Fibroblast of lung (primary cell): Measurements from ENCODE around the gene UBXN10. TPM values are rescaled to one million over a fixed set of nuclear protein-coding genes. Genes with fewer than 3 reads are reported as not detected.
A peak's percentile ranks its signal among the peaks of the same experiment; 100 is the strongest.

Experiments used
- DNase-seq, 2 donors: peaks; one replicate each; pipeline versions ENCODE4 v3.0.0 to v3.0.0-alpha.2; 2010; ENCODE audit warnings: low read depth in 2 of 2
- H2AFZ ChIP-seq: 2 replicates; pipeline ENCODE4 v1.5.1; 2012; ENCODE audit warnings: low read length, control low read depth, inconsistent platforms
- H3K27ac ChIP-seq: 2 replicates; pipeline ENCODE4 v1.5.1; 2011; ENCODE audit warnings: low read length, control low read depth; ENCODE audit not compliant: insufficient read depth
- H3K27me3 ChIP-seq: 2 replicates; pipeline ENCODE4 v1.5.1; 2011; ENCODE audit warnings: mild to moderate bottlenecking, low read length; ENCODE audit not compliant: control insufficient read depth, insufficient read depth
- H3K36me3 ChIP-seq: 2 replicates; pipeline ENCODE4 v1.5.1; 2011; ENCODE audit warnings: low read length; ENCODE audit not compliant: control insufficient read depth, insufficient read depth
- H3K4me1 ChIP-seq: 2 replicates; pipeline ENCODE4 v1.5.1; 2011; ENCODE audit warnings: low read length; ENCODE audit not compliant: control insufficient read depth, insufficient read depth; ENCODE audit errors: extremely low read depth
- H3K4me2 ChIP-seq: 2 replicates; pipeline ENCODE4 v1.5.1; 2011; ENCODE audit warnings: low read length, control low read depth; ENCODE audit not compliant: insufficient read depth; ENCODE audit errors: extremely low read depth
- H3K4me3 ChIP-seq, 4 experiments: fragments of 200-600 bp in 1 of 4; sonication (generic) in 1 of 4; replicated peaks in 1 of 4; 2 replicates each; pipeline ENCODE4 v1.5.1; 2011 to 2016; ENCODE audit warnings: low read length in 4 of 4, low read depth in 3 of 4, mild to moderate bottlenecking in 3 of 4, control low read depth in 2 of 4, inconsistent platforms in 1 of 4, mixed read lengths in 1 of 4; ENCODE audit not compliant: insufficient read depth in 1 of 4; ENCODE audit errors: control extremely low read depth in 1 of 4
- H3K79me2 ChIP-seq: 2 replicates; pipeline ENCODE4 v1.5.1; 2012; ENCODE audit warnings: mild to moderate bottlenecking, low read length, inconsistent platforms; ENCODE audit not compliant: control insufficient read depth, insufficient read depth
- H3K9ac ChIP-seq: 2 replicates; pipeline ENCODE4 v1.5.1; 2011; ENCODE audit warnings: mild to moderate bottlenecking, low read length, control low read depth; ENCODE audit not compliant: insufficient read depth
- H3K9me3 ChIP-seq: 2 replicates; pipeline ENCODE4 v1.5.1; 2012; ENCODE audit warnings: low read depth, low read length; ENCODE audit not compliant: control insufficient read depth, insufficient read depth
- H4K20me1 ChIP-seq: 2 replicates; pipeline ENCODE4 v1.5.1; 2011; ENCODE audit warnings: low read length; ENCODE audit not compliant: control insufficient read depth, insufficient read depth; ENCODE audit errors: extremely low read depth
- CTCF ChIP-seq, 2 donors: IDR thresholded peaks in 1 of 2; conservative IDR thresholded peaks in 1 of 2; 1 replicate in 1 of 2; 2 replicates in 1 of 2; pipeline ENCODE4 v1.5.1; 2011 to 2012; ENCODE audit warnings: low read length in 2 of 2, control low read depth in 1 of 2, inconsistent platforms in 1 of 2, low read depth in 1 of 2, mild to moderate bottlenecking in 1 of 2
- EZH2 ChIP-seq: IDR thresholded peaks from 2 replicates; pipeline ENCODE4 v1.5.1; 2012; ENCODE audit warnings: low read length, control low read depth, mild to moderate bottlenecking; ENCODE audit errors: missing control alignments
- polyA plus RNA-seq, 2 donors: library from polyadenylated mRNA; depleted of rRNA in 1 of 2; stranded (reverse) in 1 of 2; unstranded in 1 of 2; fragments of >200 nt; gene quantifications; 2 replicates each; pipeline ENCODE4 v1.2.1, GENCODE V29; 2011 to 2012; ENCODE audit warnings: missing spikeins in 1 of 2
- total RNA-seq: library from RNA; depleted of rRNA; stranded (reverse); fragments of >200 nt; gene quantifications from 2 replicates; pipeline ENCODE4 v1.2.1, GENCODE V29; 2014

The UBXN10 gene
- total and polyA plus RNA-seq, 2 donors (not counting 1 experiment from before 2014, with no cell fraction given) = 0.33 TPM; not detected in 1

- H3K4me3 ChIP-seq = no peak overlapping the region
- no peak for DNase-seq
- H3K9me3 ChIP-seq = no peaks in the 10 kb centered on the region
- H3K27me3 ChIP-seq = no peaks in the 10 kb centered on the region
- no peaks in the 10 kb centered on the region for H4K20me1 ChIP-seq
- no peaks in the 10 kb centered on the region for H3K36me3 ChIP-seq
- no peak for TF ChIP-seq CTCF (conservative IDR thresholded peaks at IDR 0.05 in 1 of 2, IDR thresholded peaks at IDR 0.05 in 1 of 2; ENCODE audit: low read depth in 1 of 2, low read length in 2 of 2)
- TF ChIP-seq EZH2 = no peak
- H3K27ac ChIP-seq = no peak overlapping the region
- H3K79me2 ChIP-seq = no peaks in the 10 kb centered on the region
- no peak overlapping the region for H3K4me2 ChIP-seq
- H3K4me1 ChIP-seq = peaks cover 6% of the 10 kb centered on the region
- H3K9ac ChIP-seq = no peak overlapping the region
- H2AFZ ChIP-seq = no peak overlapping the region
Measured at GRCh38 chr1:20150326-20150705, 35.6 kb upstream of the UBXN10 start.

DNA sequence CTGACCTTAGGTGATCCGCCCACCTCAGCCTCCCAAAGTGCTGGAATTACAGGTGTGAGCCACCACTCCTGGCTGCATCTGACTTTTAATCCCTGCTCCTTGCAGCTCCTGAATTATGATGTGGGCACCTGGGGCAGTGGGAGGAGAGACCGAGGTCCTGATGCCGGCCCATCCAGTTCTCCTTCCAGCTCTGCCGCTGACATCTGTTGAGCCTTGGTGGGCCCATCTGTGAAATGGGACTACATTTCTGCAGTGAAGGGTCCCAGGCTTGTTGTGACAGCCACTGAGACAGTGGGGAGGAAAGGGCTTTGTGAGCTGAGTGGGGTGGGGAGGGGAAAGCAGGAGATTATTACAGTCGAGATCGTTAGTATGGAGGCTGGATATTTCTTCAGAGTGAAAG lies 34.9 kb upstream of the UBXN10 start:
- TF ChIP-seq CTCF (conservative IDR thresholded peaks at IDR 0.05 in 1 of 2, IDR thresholded peaks at IDR 0.05 in 1 of 2; ENCODE audit: low read depth in 1 of 2, low read length in 2 of 2) (no peak), EZH2 (no peak)
- Histone ChIP-seq H3K27ac (no peak overlapping the region), H3K27me3 (no peaks in the 10 kb centered on the region), H3K9ac (no peak overlapping the region), H2AFZ (no peak overlapping the region), H3K79me2 (no peaks in the 10 kb centered on the region), H4K20me1 (no peaks in the 10 kb centered on the region), H3K4me2 (no peak overlapping the region), H3K4me3 (no peak overlapping the region), H3K4me1 (peaks cover 6% of the 10 kb centered on the region), H3K36me3 (no peaks in the 10 kb centered on the region), H3K9me3 (no peaks in the 10 kb centered on the region)
- no peak for DNase-seq

DNA sequence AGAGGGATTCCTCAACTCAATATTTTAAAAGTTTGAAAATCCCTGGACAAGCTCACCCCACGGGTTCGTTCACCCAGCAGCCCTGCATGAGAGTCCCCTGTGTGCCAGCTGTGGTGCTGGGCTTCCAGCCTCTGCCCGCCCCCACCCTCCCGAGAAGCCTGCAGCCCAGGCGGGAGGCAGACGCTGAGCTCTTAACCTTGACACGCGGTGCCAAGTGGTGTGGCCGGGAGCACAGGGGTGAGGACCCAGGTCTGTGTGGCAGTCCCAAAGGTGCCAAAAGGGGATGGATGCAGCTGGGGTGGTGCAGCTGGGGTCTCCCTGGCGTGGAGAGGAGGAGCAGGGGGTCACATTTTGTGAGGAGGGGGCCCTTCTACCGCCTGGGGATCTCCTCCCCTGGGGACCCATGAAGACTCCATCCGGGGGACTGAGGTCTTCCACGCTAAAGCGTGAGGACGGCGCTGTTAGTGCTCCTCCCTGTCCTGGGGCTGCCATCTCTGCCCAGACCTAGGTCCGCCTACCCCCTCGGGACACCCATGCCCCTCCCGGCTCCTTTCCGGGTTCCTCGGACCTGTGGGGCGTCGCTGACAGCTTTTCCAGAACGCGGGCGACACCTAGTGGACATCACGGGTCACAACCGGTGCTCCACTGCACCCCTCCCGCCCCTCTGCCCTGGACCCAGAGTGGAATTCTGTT lies 33.8 kb upstream of the UBXN10 start:
- no peak overlapping the region for H3K27ac ChIP-seq
- DNase-seq = peak; percentile 60 to 73
- TF ChIP-seq EZH2 (no peak), CTCF (conservative IDR thresholded peaks at IDR 0.05 in 1 of 2, IDR thresholded peaks at IDR 0.05 in 1 of 2; ENCODE audit: low read depth in 1 of 2, low read length in 2 of 2) (peak; percentile 74 to 85)
- peak overlapping the region; percentile 42 for H3K9ac ChIP-seq
- peaks cover 6% of the 10 kb centered on the region for H3K4me1 ChIP-seq
- H2AFZ ChIP-seq = peak overlapping the region; percentile 78
- H4K20me1 ChIP-seq = no peaks in the 10 kb centered on the region
- H3K79me2 ChIP-seq = no peaks in the 10 kb centered on the region
- no peaks in the 10 kb centered on the region for H3K9me3 ChIP-seq
- H3K36me3 ChIP-seq = no peaks in the 10 kb centered on the region
- H3K4me3 ChIP-seq = peak overlapping the region; percentile 12 to 51 (median 36)
- peak overlapping the region; percentile 85 for H3K4me2 ChIP-seq
- H3K27me3 ChIP-seq = no peaks in the 10 kb centered on the region
